Mesenchymal stem cell (in vitro differentiated cells and primary cell): ENCODE results near the gene PCED1B.
"Not testable (repeated sequence)": the region's sequence is repeated elsewhere in the genome, so short reads cannot be mapped to it uniquely, and the experiment has no call there.

Experiments
- DNase-seq: peaks from one replicate; pipeline ENCODE4 v3.0.0-alpha.2; 2013
- H2AFZ ChIP-seq: one replicate; pipeline ENCODE4 v1.6.1; 2013; ENCODE audit warnings: low read depth, mild to moderate bottlenecking, control low read depth, inconsistent platforms, low read length, moderate library complexity
- H2AK5ac ChIP-seq: 2 replicates; pipeline ENCODE4 v1.6.1; 2013; ENCODE audit warnings: low read length, moderate library complexity, mild to moderate bottlenecking, inconsistent platforms; ENCODE audit not compliant: severe bottlenecking
- H2BK120ac ChIP-seq: one replicate; pipeline ENCODE4 v1.6.1; 2013; ENCODE audit warnings: low read depth, mild to moderate bottlenecking, inconsistent platforms, low read length, moderate library complexity
- H2BK12ac ChIP-seq, 2 experiments: one replicate each; pipeline ENCODE4 v1.6.1; 2013; ENCODE audit warnings: inconsistent platforms in 2 of 2, low read length in 2 of 2, mild to moderate bottlenecking in 2 of 2, moderate library complexity in 2 of 2, control low read depth in 1 of 2
- H2BK15ac ChIP-seq: one replicate; pipeline ENCODE4 v1.6.1; 2013; ENCODE audit warnings: mild to moderate bottlenecking, low read depth, inconsistent platforms; ENCODE audit not compliant: poor library complexity, severe bottlenecking
- H2BK5ac ChIP-seq: 2 replicates; pipeline ENCODE4 v1.6.1; 2013; ENCODE audit warnings: low read depth, mild to moderate bottlenecking, low read length, control low read depth, inconsistent platforms; ENCODE audit not compliant: poor library complexity, severe bottlenecking
- H3K14ac ChIP-seq, 2 experiments: one replicate each; pipeline ENCODE4 v1.6.1; 2013; ENCODE audit warnings: inconsistent platforms in 2 of 2, low read length in 2 of 2, control low read depth in 1 of 2, mild to moderate bottlenecking in 1 of 2, moderate library complexity in 1 of 2
- H3K18ac ChIP-seq, 2 experiments: one replicate each; pipeline ENCODE4 v1.6.1; 2013; ENCODE audit warnings: inconsistent platforms in 2 of 2, low read length in 2 of 2, control low read depth in 1 of 2, low read depth in 1 of 2, mild to moderate bottlenecking in 1 of 2
- H3K23ac ChIP-seq, 2 experiments: one replicate each; pipeline ENCODE4 v1.6.1; 2013; ENCODE audit warnings: inconsistent platforms in 2 of 2, low read length in 2 of 2, mild to moderate bottlenecking in 2 of 2, moderate library complexity in 2 of 2, control low read depth in 1 of 2
- H3K27ac ChIP-seq: 2 replicates; pipeline ENCODE4 v1.5.1; 2013; ENCODE audit warnings: mild to moderate bottlenecking, moderate library complexity, low read length, control low read depth, inconsistent platforms; ENCODE audit not compliant: poor library complexity, severe bottlenecking
- H3K27me3 ChIP-seq, 2 experiments: 2 replicates each; pipeline versions ENCODE4 v1.6.1 to v1.7.0; 2013; ENCODE audit warnings: low read length in 2 of 2, mild to moderate bottlenecking in 2 of 2, moderate library complexity in 2 of 2, control low read depth in 1 of 2, inconsistent platforms in 1 of 2; ENCODE audit not compliant: control insufficient read depth in 1 of 2, insufficient read depth in 1 of 2
- H3K36me3 ChIP-seq, 2 experiments: 2 replicates each; pipeline versions ENCODE4 v1.6.1 to v1.7.0; 2013; ENCODE audit warnings: low read length in 2 of 2, control low read depth in 1 of 2, inconsistent platforms in 1 of 2, low read depth in 1 of 2, mild to moderate bottlenecking in 1 of 2; ENCODE audit not compliant: insufficient read depth in 2 of 2, control insufficient read depth in 1 of 2
- H3K4ac ChIP-seq, 2 experiments: one replicate each; pipeline ENCODE4 v1.6.1; 2013; ENCODE audit warnings: inconsistent platforms in 2 of 2, low read length in 2 of 2, mild to moderate bottlenecking in 2 of 2, moderate library complexity in 2 of 2, control low read depth in 1 of 2, low read depth in 1 of 2
- H3K4me1 ChIP-seq: 2 replicates; pipeline ENCODE4 v1.6.1; 2013; ENCODE audit warnings: low read depth, low read length, control low read depth; ENCODE audit not compliant: control insufficient read depth, insufficient read depth
- H3K4me2 ChIP-seq: 2 replicates; pipeline ENCODE4 v1.6.1; 2013; ENCODE audit warnings: low read length, mild to moderate bottlenecking, inconsistent platforms; ENCODE audit not compliant: poor library complexity, severe bottlenecking
- H3K4me3 ChIP-seq, 2 experiments: 2 replicates each; pipeline versions ENCODE4 v1.5.1 to v1.7.0; 2013; ENCODE audit warnings: low read length in 2 of 2, mild to moderate bottlenecking in 2 of 2, control low read depth in 1 of 2, low read depth in 1 of 2; ENCODE audit not compliant: insufficient read depth in 1 of 2
- H3K79me1 ChIP-seq: replicated peaks from 2 replicates; pipeline ENCODE4 v1.6.1; 2013; ENCODE audit warnings: mild to moderate bottlenecking, control low read depth, low read length, inconsistent platforms; ENCODE audit not compliant: poor library complexity, severe bottlenecking
- H3K9ac ChIP-seq: 2 replicates; pipeline ENCODE4 v1.7.0; 2013; ENCODE audit warnings: mild to moderate bottlenecking, low read length, moderate library complexity
- H3K9me3 ChIP-seq: 2 replicates; pipeline ENCODE4 v1.7.0; 2013; ENCODE audit warnings: mild to moderate bottlenecking, low read length; ENCODE audit not compliant: control insufficient read depth
- H4K8ac ChIP-seq: one replicate; pipeline ENCODE4 v1.6.1; 2013; ENCODE audit warnings: inconsistent platforms, mild to moderate bottlenecking, low read length, moderate library complexity
- H4K91ac ChIP-seq: one replicate; pipeline ENCODE4 v1.6.1; 2013; ENCODE audit warnings: mild to moderate bottlenecking, low read length, inconsistent platforms
- WGBS: methylation state at CpG from one replicate; pipeline ENCODE4 v1.1.7; 2013; ENCODE audit warnings: mixed read lengths; 5-methylcytosine and 5-hydroxymethylcytosine counted together

The PCED1B gene

DNA sequence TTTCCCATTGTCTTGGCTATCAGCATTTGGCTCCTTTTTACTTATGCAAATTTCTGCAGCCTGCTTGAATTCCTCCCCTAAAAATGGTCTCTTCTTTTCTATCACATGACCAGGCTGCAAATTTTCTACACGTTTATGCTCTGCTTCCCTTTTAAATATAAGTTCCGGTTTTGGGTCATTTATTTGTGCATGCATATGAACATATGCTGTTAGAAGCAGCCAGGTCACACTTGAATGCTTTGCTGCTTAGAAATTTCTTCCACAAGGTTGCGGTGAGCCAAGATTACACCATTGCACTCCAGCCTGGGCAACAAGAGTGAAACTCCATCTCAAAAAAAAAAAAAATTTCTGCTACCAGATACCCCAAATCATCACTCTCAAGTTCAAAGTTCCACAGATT, 28.1 kb upstream of the PCED1B start:
- not testable (repeated sequence) for H4K91ac ChIP-seq, H3K4me3 ChIP-seq, H2AFZ ChIP-seq, H3K4ac ChIP-seq, H4K8ac ChIP-seq, H3K79me1 ChIP-seq, H3K18ac ChIP-seq, H3K23ac ChIP-seq, H2AK5ac ChIP-seq, H3K9ac ChIP-seq, H3K4me2 ChIP-seq, H3K14ac ChIP-seq, H3K36me3 ChIP-seq, H2BK12ac ChIP-seq, H2BK120ac ChIP-seq, DNase-seq, H3K27ac ChIP-seq, H2BK15ac ChIP-seq, H2BK5ac ChIP-seq, H3K4me1 ChIP-seq
- peaks cover 0 to 40% of the 10 kb centered on the region in 2 experiments for H3K27me3 ChIP-seq
- WGBS = 78% methylated on average over 3 of the region's 3 CpGs
- H3K9me3 ChIP-seq = peaks cover 34% of the 10 kb centered on the region

DNA sequence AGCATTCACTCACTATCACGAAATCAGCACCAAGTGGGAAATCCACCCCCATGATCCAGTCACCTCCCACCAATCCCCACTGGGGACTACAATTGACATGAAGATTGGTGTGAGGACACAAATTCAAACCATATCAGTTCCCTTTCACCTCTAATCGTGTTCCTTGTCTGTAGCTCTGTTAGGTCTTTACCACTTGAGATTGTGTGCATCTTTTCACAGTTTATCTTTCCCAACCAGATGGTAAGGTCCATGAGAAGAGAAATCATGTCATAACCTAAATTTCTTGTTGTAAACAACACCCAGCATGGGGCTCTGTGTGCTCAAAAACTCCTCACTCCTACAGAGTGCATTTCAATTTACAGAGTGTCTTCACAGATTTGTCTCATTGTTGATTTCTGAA, 27.1 kb upstream of the PCED1B start:
- H3K4ac ChIP-seq = no peak overlapping the region
- H3K18ac ChIP-seq = no peak overlapping the region
- DNase-seq = no peak
- 64% methylated on average over 2 of the region's 2 CpGs for WGBS
- no peak overlapping the region for H3K27ac ChIP-seq
- H2AFZ ChIP-seq = no peak overlapping the region
- no peak overlapping the region for H2BK120ac ChIP-seq
- no peak overlapping the region for H3K4me3 ChIP-seq
- H3K79me1 ChIP-seq = no peaks in the 10 kb centered on the region
- H2BK5ac ChIP-seq = no peak overlapping the region
- no peaks in the 10 kb centered on the region for H3K36me3 ChIP-seq
- H2AK5ac ChIP-seq = no peak overlapping the region
- no peaks in the 10 kb centered on the region for H3K4me1 ChIP-seq
- H3K9ac ChIP-seq = no peak overlapping the region
- no peak overlapping the region for H3K14ac ChIP-seq
- H2BK12ac ChIP-seq = no peak overlapping the region
- no peak overlapping the region for H3K4me2 ChIP-seq
- H3K9me3 ChIP-seq = peaks cover 34% of the 10 kb centered on the region
- no peak overlapping the region for H3K23ac ChIP-seq
- H3K27me3 ChIP-seq = peaks cover 0 to 40% of the 10 kb centered on the region in 2 experiments
- H2BK15ac ChIP-seq = no peak overlapping the region
- H4K8ac ChIP-seq = no peak overlapping the region
- H4K91ac ChIP-seq = no peak overlapping the region

DNA sequence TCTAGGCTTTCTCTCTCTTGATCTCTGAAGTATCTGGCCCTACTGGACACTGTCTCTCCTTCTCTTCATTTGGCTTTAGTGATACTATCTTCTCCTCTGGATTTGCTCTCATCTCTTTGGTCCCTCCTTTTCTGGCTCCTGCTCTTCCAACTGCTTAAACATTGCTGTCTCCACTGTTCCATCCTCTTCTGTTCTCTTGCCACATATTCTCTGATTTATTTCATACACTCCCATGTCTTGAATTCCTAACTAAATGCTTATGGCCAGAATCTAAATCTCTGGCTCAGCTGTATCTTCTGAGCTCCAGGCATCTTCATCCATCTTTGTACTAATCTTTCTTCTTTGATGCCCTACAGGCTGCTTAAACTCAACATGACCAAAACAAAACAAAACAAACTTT, 25.5 kb upstream of the PCED1B start:
- Histone ChIP-seq H3K23ac (no peak overlapping the region), H3K4me1 (no peaks in the 10 kb centered on the region), H3K27ac (no peak overlapping the region), H3K14ac (no peak overlapping the region), H2BK12ac (no peak overlapping the region), H2BK120ac (no peak overlapping the region), H3K27me3 (peaks cover 0 to 40% of the 10 kb centered on the region in 2 experiments), H3K79me1 (no peaks in the 10 kb centered on the region), H3K4me3 (no peak overlapping the region), H3K36me3 (no peaks in the 10 kb centered on the region), H3K4ac (no peak overlapping the region), H2BK15ac (no peak overlapping the region), H3K9ac (no peak overlapping the region), H3K4me2 (no peak overlapping the region), H4K8ac (no peak overlapping the region), H2AFZ (no peak overlapping the region), H4K91ac (no peak overlapping the region), H3K9me3 (peaks cover 34% of the 10 kb centered on the region), H2AK5ac (no peak overlapping the region), H2BK5ac (no peak overlapping the region), H3K18ac (no peak overlapping the region)
- DNase-seq = no peak

DNA sequence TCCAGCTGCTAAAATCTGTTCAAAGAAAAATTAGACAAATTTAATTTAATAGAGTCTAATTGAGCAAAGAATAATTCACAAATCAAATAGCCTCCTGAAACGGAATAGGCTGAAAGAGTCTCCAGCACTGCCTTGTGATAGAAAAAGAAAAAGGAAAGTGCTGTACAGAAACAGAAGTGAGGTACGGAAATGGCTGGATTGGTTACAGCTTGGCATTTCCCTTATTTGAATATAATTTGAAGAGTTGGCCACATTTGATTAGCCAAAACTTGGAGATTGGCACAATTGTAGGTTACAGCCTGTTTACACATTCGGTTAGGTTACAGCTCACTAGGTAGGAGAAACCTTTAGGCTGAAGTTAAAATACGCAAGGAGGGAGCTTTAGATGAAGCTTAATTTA, 24.8 kb upstream of the PCED1B start:
- Histone ChIP-seq H2AK5ac (no peak overlapping the region), H4K91ac (no peak overlapping the region), H3K27me3 (peaks cover 0 to 40% of the 10 kb centered on the region in 2 experiments), H2BK5ac (no peak overlapping the region), H3K14ac (no peak overlapping the region), H3K4me2 (no peak overlapping the region), H3K27ac (no peak overlapping the region), H2AFZ (no peak overlapping the region), H2BK15ac (no peak overlapping the region), H3K9me3 (peaks cover 34% of the 10 kb centered on the region), H3K4me1 (no peaks in the 10 kb centered on the region), H3K23ac (no peak overlapping the region), H3K4ac (no peak overlapping the region), H4K8ac (no peak overlapping the region), H3K18ac (no peak overlapping the region), H3K9ac (no peak overlapping the region), H3K36me3 (no peaks in the 10 kb centered on the region), H2BK120ac (no peak overlapping the region), H3K4me3 (no peak overlapping the region), H3K79me1 (no peaks in the 10 kb centered on the region), H2BK12ac (no peak overlapping the region)
- 90% methylated on average over 3 of the region's 4 CpGs for WGBS
- DNase-seq = no peak
